Esophagus muscularis mucosa (tissue), 4 donors: ENCODE measurements around the gene ATP2B2. TPM values are rescaled to one million over a fixed set of nuclear protein-coding genes. Genes with fewer than 3 reads are reported as not detected.
A peak's percentile ranks its signal among the peaks of the same experiment; 100 is the strongest.

Experiments used
- DNase-seq: peaks from one replicate; pipeline ENCODE4 v3.0.0-alpha.2; 2017; ENCODE audit errors: extremely low spot score
- H3K27ac ChIP-seq, 4 donors: fragments of 200-600 bp; sonication (generic); replicated peaks in 1 of 4; 1 replicate in 3 of 4; 2 replicates in 1 of 4; pipeline ENCODE4 v1.5.1; 2016 to 2019; ENCODE audit warnings: mild to moderate bottlenecking in 1 of 4
- H3K27me3 ChIP-seq, 4 donors: fragments of 200-600 bp; sonication (generic); one replicate each; pipeline versions ENCODE4 v1.5.1 to v1.6.0; 2016 to 2019
- H3K36me3 ChIP-seq, 4 donors: fragments of 200-600 bp; sonication (generic); one replicate each; pipeline ENCODE4 v1.5.1; 2016 to 2019
- H3K4me1 ChIP-seq, 4 donors: fragments of 200-600 bp; sonication (generic); one replicate each; pipeline ENCODE4 v1.5.1; 2016 to 2019
- H3K4me3 ChIP-seq, 4 donors: fragments of 200-600 bp; sonication (generic); 1 replicate in 2 of 4; 2 replicates in 2 of 4; pipeline ENCODE4 v1.5.1; 2016 to 2019; ENCODE audit warnings: mild to moderate bottlenecking in 4 of 4, moderate library complexity in 1 of 4
- H3K9me3 ChIP-seq, 4 donors: fragments of 200-600 bp; sonication (generic); 1 replicate in 3 of 4; 2 replicates in 1 of 4; pipeline ENCODE4 v1.5.1; 2016 to 2019
- CTCF ChIP-seq, 3 experiments: fragments of 200-600 bp in 2 of 3; fragments of 450-650 bp in 1 of 3; sonication (generic) in 2 of 3; IDR thresholded peaks; one replicate each; pipeline ENCODE4 v1.5.1; 2017 to 2019; ENCODE audit warnings: antibody characterized with exemption in 3 of 3, mild to moderate bottlenecking in 2 of 3, moderate library complexity in 1 of 3
- EP300 ChIP-seq: sonication (generic); formaldehyde crosslinking; IDR thresholded peaks from one replicate; pipeline ENCODE4 v1.6.1; 2017; ENCODE audit warnings: antibody characterized with exemption
- POLR2A ChIP-seq: fragments of 450-650 bp; IDR thresholded peaks from one replicate; pipeline ENCODE4 v1.6.1; 2017; ENCODE audit warnings: antibody characterized with exemption, moderate library complexity, mild to moderate bottlenecking, low read depth
- POLR2AphosphoS5 ChIP-seq, 2 donors: sonication (generic); formaldehyde crosslinking; IDR thresholded peaks; one replicate each; pipeline ENCODE4 v1.6.1; 2017; ENCODE audit warnings: antibody characterized with exemption in 2 of 2
- WGBS: methylation state at CpG from one replicate; pipeline ENCODE4 v1.1.5; 2018; 5-methylcytosine and 5-hydroxymethylcytosine counted together
- intact Hi-C: fragments of 100-400 bp; cut with DNase I; formaldehyde crosslinking; loops from one replicate; pipeline ENCODE4 v1.15.1; 2023
- total RNA-seq, 4 donors: library from RNA; depleted of rRNA; stranded (reverse); fragments of >200 nt; gene quantifications; one replicate each; pipeline versions ENCODE4 v1.1.0 to v1.2.1, GENCODE V29; 2016

Gene ATP2B2
- total RNA-seq, 4 donors from 2014 or later, result under 0.01 to 0.75 (median 0.39) TPM

GRCh38 chr3:10347648-10348403 is 157.6 kb downstream of the ATP2B2 start:
- no peak for TF ChIP-seq CTCF (IDR thresholded peaks at IDR 0.05)
- TF ChIP-seq POLR2AphosphoS5 (IDR thresholded peaks at IDR 0.05), result no peak
- TF ChIP-seq POLR2A, result no peak
- TF ChIP-seq EP300, result no peak
- peaks cover 0 to 8% (median 0%) of the 10 kb centered on the region in 4 donors for H3K4me1 ChIP-seq
- intact Hi-C loops, result no loop called here
- H3K36me3 ChIP-seq, result no peaks in the 10 kb centered on the region
- no peak overlapping the region for H3K27ac ChIP-seq
- peaks cover 0 to 25% (median 0%) of the 10 kb centered on the region in 4 donors for H3K27me3 ChIP-seq
- WGBS, result 83% methylated on average over 11 of the region's 13 CpGs
- H3K9me3 ChIP-seq, result no peaks in the 10 kb centered on the region
- no peak for DNase-seq
- no peak overlapping the region for H3K4me3 ChIP-seq

- WGBS, result 78% methylated on average over 6 of the region's 15 CpGs
- intact Hi-C loops, result loop anchor here (2.0 kb wide), 1 partner anchor 393 kb away; no protein-coding TSS in a partner anchor
- Histone ChIP-seq H3K9me3 (no peaks in the 10 kb centered on the region), H3K27me3 (peaks cover 0 to 21% (median 0%) of the 10 kb centered on the region in 4 donors), H3K4me1 (peaks cover 0 to 8% (median 0%) of the 10 kb centered on the region in 4 donors), H3K4me3 (no peak overlapping the region), H3K27ac (no peak overlapping the region), H3K36me3 (no peaks in the 10 kb centered on the region)
- no peak for TF ChIP-seq EP300
- TF ChIP-seq POLR2A, result no peak
- TF ChIP-seq POLR2AphosphoS5 (IDR thresholded peaks at IDR 0.05), result no peak
- no peak for TF ChIP-seq CTCF (IDR thresholded peaks at IDR 0.05)
- DNase-seq, result no peak
Observed at GRCh38 chr3:10345911-10346310, 159.5 kb downstream of the ATP2B2 start.

GRCh38 chr3:10344944-10345575 is 160.3 kb downstream of the ATP2B2 start:
- TF ChIP-seq POLR2A, result no peak
- TF ChIP-seq EP300, result no peak
- no peak for TF ChIP-seq CTCF (IDR thresholded peaks at IDR 0.05)
- no peak for TF ChIP-seq POLR2AphosphoS5 (IDR thresholded peaks at IDR 0.05)
- H3K4me3 ChIP-seq, result no peak overlapping the region
- no peak for DNase-seq
- 88% methylated on average over 6 of the region's 19 CpGs for WGBS
- intact Hi-C loops, result loop anchor here (2.0 kb wide), 1 partner anchor 394 kb away; no protein-coding TSS in a partner anchor
- peaks cover 0 to 15% (median 0%) of the 10 kb centered on the region in 4 donors for H3K27me3 ChIP-seq
- no peak overlapping the region for H3K27ac ChIP-seq
- H3K4me1 ChIP-seq, result peaks cover 0 to 8% (median 0%) of the 10 kb centered on the region in 4 donors
- H3K36me3 ChIP-seq, result no peaks in the 10 kb centered on the region
- no peaks in the 10 kb centered on the region for H3K9me3 ChIP-seq

- H3K4me1 ChIP-seq, result peaks cover 0 to 8% (median 0%) of the 10 kb centered on the region in 4 donors
- H3K27ac ChIP-seq, result no peak overlapping the region
- DNase-seq, result no peak
- TF ChIP-seq CTCF (IDR thresholded peaks at IDR 0.05), result peak; percentile 66 to 93 (median 73)
- TF ChIP-seq POLR2AphosphoS5 (IDR thresholded peaks at IDR 0.05), result no peak
- intact Hi-C loops, result loop anchor here (2.0 kb wide), 1 partner anchor 394 kb away; no protein-coding TSS in a partner anchor
- no peak overlapping the region for H3K4me3 ChIP-seq
- no peaks in the 10 kb centered on the region for H3K9me3 ChIP-seq
- 30% methylated on average over 8 of the region's 9 CpGs for WGBS
- no peaks in the 10 kb centered on the region for H3K36me3 ChIP-seq
- H3K27me3 ChIP-seq, result peaks cover 0 to 11% (median 0%) of the 10 kb centered on the region in 4 donors
Observed at GRCh38 chr3:10344147-10344943, 161.0 kb downstream of the ATP2B2 start.
